ENCODE results near the gene SUB1.

DNA sequence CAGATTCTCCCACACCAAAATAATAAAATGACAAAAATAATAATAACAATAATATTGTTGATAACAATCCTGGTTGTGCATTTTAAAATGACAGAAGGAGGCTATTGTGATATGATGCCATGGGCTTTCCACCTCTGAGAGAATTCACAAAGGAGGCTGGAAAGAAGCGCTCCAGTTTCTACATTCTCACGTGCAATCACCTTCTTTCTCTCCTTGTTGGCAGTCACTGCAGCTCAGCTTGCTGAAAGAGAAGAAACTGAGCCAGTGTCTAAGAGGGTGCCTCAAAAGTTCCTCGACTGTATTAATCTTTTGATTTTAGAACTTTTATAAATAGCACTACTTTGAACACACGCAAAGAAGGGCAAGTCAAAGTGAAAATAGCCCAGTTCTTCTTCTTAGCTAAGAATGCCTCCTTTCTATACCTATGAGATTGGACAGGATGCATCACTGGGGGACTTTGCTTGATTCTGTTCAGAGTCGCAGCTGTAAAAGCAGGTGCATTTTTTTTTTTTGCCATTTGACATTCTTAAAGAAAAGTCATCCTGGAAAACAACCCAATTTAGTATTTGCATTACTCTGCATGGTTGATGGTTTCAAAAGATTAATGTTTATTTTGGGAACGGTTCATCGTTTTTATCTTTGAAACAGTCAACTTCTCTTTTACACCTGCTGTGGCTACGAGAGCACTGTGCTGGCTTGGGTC lies 12.4 kb upstream of the SUB1 start:
- TF ChIP-seq, protein P1, sequence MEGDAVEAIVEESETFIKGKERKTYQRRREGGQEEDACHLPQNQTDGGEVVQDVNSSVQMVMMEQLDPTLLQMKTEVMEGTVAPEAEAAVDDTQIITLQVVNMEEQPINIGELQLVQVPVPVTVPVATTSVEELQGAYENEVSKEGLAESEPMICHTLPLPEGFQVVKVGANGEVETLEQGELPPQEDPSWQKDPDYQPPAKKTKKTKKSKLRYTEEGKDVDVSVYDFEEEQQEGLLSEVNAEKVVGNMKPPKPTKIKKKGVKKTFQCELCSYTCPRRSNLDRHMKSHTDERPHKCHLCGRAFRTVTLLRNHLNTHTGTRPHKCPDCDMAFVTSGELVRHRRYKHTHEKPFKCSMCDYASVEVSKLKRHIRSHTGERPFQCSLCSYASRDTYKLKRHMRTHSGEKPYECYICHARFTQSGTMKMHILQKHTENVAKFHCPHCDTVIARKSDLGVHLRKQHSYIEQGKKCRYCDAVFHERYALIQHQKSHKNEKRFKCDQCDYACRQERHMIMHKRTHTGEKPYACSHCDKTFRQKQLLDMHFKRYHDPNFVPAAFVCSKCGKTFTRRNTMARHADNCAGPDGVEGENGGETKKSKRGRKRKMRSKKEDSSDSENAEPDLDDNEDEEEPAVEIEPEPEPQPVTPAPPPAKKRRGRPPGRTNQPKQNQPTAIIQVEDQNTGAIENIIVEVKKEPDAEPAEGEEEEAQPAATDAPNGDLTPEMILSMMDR (IDR thresholded peaks at IDR 0.05): no peak
- TF ChIP-seq NRF1 (IDR thresholded peaks at IDR 0.05; ENCODE audit: low read depth, low read length) (no peak), POLR2AphosphoS5 (IDR thresholded peaks at IDR 0.05; ENCODE audit: low read depth, low read length) (no peak), CHD2 (IDR thresholded peaks at IDR 0.05; ENCODE audit: low read length, partially characterized antibody) (no peak), USF2 (IDR thresholded peaks at IDR 0.05; ENCODE audit: borderline replicate concordance, low read depth, low read length) (no peak), MXI1 (IDR thresholded peaks at IDR 0.05; ENCODE audit: low read depth, low read length) (no peak), RCOR1 (IDR thresholded peaks at IDR 0.05; ENCODE audit: low read length) (no peak), ELF1 (IDR thresholded peaks at IDR 0.05) (no peak), EP300 (IDR thresholded peaks at IDR 0.05; ENCODE audit: borderline replicate concordance in 1 of 2, low read depth in 1 of 2, low read length in 1 of 2) (no peak), RXRA (IDR thresholded peaks at IDR 0.05; ENCODE audit: borderline replicate concordance, low read depth) (no peak)
